Colon (tissue), 2 donors: ENCODE data around the gene PAX9.

Source experiments
- FAIRE-seq: peaks from 2 replicates; lab custom pipeline; 2012; peaks lifted over from hg19 to GRCh38; lab: Jason Lieb, UNC
- donor health status: control.
- donor health status: control.

The PAX9 gene

GRCh38 chr14:36655963-36656686 is 5.5 kb upstream of the PAX9 start:
- no peak for FAIRE-seq

DNA sequence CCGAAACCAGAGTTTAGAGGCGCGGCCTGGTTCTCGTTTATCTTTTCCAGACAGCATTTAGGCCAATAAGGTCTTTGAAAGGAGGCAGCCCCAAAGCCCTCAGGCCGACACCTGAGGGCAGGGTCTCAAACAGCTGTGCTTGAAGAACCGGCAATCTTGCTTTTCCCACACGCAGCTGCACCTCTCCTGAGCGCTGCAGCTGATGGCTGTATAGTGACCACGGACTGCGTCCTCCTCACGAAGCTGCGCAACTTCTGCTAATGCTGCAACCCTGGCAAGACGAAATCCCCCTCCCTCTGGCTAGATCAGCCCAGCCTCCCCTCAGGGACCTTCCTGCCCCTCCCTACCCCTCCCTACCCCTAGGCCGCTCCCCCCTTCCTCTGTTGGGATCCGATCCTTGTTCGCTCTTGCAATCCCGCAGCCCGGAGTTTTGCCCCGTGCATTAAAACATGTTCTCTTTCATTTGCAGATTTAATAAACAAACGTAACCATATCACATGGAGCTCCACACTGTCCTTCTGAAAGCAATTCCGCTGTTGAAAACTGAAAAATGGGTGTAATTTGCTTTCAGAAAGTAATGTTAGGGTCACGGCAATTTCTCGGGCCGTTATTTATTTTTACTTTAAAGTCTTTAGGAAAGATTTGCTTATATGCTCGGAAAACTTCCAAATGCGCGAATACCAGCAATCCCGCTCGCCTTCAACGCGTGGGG is 4.8 kb upstream of the PAX9 start:
- no peak for FAIRE-seq

DNA sequence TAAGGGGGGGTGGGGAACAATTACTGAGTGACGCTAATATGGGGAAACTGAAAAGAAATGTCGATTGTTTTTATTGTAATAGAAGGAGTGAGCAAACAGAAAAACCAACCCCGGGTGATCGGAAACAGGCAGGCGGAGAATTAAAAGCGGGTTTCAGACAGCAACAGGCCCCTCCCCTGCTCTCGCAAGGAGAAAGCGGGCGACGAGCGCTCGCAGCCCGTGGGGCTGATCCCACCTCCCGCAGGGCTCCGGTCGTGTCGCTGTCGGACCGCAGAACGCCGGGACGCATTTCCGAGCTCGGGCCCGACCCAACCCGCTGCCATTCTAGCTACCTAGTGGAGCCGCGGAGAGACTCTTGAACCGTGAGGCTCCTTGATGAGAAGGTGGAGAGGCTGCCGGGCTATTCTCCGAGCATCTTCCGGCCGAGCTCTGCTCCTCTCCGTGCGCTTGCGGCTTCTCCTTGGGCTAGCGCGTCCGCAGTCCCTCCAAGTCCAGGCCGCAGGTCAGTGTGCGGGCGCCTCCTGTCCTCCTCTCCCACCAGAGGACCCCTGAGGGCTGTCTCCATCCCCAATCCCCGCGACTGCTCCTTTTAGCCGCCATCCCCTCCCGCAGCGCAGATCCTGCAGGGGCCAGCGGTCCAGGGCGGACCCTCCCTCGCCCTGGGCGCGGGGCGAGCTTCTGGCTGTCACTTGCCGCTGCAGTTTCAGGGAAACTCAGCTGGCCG is 4.1 kb upstream of the PAX9 start:
- no peak for FAIRE-seq

GRCh38 chr14:36658123-36659009 is 3.3 kb upstream of the PAX9 start:
- FAIRE-seq: no peak

- FAIRE-seq: no peak
Observed at GRCh38 chr14:36659010-36659821, 2.4 kb upstream of the PAX9 start.

GRCh38 chr14:36659822-36660735 is 1.6 kb upstream of the PAX9 start:
- FAIRE-seq: no peak

GRCh38 chr14:36660736-36661505 is 739 bp upstream of the PAX9 start:
- no peak for FAIRE-seq

DNA sequence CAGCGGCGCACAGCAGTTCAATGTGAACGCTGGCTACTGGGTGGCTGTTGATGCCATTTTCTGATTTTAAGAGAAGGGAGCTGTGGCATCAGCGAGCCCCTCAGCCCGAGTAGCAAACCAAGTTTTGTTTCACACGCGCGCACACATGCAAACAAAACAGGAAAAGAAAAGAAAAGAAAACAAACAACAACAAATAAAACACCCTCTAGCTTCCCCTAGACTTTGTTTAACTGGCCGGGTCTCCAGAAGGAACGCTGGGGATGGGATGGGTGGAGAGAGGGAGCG is 540 bp downstream of the PAX9 start:
- FAIRE-seq: no peak

- FAIRE-seq: no peak
Observed at GRCh38 chr14:36662543-36663403, 1.1 kb downstream of the PAX9 start.

- FAIRE-seq: no peak
Observed at GRCh38 chr14:36663404-36664321, 2.0 kb downstream of the PAX9 start.

DNA sequence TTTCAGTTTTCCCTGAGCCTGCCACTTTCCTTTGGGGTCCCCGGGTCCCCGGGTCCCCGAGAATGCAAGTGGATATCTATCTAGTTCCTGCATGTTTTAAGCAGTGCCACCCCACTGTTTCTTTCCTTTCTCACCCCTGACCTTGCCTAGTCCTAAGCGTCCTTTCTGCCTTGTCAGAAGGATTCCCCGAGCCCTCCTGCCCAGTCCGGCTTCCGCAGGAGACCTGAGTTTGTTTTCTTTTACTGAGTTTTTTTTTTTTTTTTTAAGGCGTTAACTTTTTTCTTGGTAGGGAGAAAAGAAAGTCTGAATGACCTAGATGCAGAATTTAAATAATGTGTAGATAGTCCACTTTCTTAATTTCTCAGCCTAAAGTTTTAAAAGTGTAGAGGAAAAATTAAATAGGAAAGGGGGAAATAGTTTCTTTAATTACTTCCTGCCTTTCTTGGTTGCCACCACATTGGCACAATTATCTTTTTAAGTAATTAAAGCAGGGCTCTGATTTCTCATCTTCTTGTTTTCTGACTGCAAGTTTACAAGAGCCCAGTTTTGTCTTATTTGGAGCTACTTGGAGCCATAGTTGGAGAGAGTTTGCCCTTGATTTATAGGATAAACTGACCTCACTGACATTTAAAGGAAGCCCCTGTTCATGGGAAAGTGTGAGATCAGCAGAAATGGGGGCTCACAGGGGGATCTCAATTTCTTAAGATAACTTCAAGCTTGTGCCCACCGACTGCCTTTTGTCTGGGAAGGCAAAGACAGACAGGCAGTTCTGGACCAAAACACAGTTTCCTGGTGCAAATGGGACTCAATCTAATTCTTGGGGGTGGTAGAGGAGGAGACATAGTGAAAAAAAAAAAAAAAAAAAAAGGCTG is 2.9 kb downstream of the PAX9 start:
- no peak for FAIRE-seq

GRCh38 chr14:36665887-36666415 is 4.3 kb downstream of the PAX9 start:
- no peak for FAIRE-seq

DNA sequence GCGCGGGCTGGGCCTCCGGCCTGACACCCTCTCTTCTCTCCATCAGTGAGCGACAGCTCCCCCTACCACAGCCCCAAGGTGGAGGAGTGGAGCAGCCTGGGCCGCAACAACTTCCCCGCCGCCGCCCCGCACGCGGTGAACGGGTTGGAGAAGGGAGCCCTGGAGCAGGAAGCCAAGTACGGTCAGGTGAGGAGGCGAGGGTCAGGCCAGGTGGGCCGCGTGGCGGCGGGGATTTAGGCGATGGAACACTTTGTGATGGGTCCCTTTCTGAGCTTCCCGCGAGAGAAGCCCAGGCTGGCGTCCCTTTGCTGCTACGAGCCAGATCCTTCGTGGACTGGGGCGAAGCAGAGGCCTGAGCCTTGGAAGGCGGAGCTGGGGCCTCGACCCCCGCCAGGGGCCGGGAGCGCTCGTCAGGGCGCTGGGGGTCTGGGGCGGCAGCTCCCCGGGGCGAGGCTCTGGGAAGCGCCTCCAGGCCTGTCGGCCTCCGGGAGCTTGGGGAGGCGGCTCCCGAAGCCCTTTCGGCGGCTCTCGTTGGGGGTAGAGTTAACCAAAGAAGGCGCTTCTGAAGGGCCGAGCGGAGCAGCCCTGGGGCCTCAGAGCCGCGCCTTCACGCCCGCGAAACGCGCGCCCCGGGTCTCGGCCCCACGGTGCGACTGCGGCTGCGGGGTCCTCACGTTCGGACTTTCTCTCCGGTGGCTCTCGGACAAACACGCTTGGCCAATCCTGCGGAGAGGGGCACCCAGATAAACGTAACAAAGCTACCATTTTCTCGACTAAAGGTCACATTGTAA is 5.0 kb downstream of the PAX9 start:
- FAIRE-seq: no peak

DNA sequence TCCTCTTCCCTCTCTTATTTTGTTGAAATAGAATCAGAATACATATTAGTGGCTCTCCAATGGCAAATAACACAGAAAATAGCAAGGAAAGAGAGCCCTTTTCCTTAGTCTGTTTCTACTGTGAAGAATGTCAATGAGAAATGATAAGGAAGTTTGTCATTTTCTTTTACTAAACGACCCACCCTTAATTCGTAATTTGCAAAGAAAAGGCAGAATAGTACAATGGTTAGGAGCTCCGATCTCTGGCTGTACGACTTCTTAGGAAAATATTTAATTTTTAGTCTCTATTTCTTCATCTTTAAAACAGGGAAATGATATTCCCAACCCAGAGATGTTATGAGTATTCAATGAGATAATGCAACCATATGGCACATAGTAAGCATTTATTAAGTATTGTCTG is 6.0 kb downstream of the PAX9 start:
- no peak for FAIRE-seq

DNA sequence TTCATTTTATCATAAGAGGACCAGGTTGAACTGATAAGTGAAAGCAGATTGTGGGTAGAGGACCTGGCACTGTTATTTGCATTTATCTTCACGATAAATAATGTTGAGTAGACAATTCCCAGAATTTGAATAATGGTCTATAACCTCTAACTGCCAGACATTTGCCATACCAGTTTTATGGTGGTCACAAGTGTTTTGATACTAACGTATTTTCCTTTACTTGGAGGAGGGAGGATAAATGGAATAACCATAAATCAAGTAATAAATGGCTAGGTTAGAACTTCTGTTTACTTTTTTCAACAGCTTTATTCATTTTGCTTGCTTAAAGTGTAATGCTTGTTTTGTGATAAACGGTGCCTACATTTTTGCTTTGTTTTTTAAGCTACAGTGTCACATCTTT is 9.5 kb downstream of the PAX9 start:
- no peak for FAIRE-seq
